GM12892 (cell line): ENCODE data around the gene JADE3.

Source experiments
- DNase-seq: peaks from one replicate; pipeline ENCODE4 v3.0.0; 2011; ENCODE audit not compliant: insufficient read length
- FAIRE-seq: peaks from 2 replicates; lab custom pipeline; 2011; peaks lifted over from hg19 to GRCh38; lab: Jason Lieb, UNC
- POLR2A ChIP-seq: IDR thresholded peaks from 2 replicates; pipeline ENCODE4 v1.6.1; 2011; ENCODE audit warnings: low read depth, low read length, control low read depth
- POLR2AphosphoS5 ChIP-seq: IDR thresholded peaks from 2 replicates; pipeline ENCODE4 v1.6.1; 2011; ENCODE audit warnings: low read depth, low read length, control low read depth
- TAF1 ChIP-seq: IDR thresholded peaks from 2 replicates; pipeline ENCODE4 v1.6.1; 2011; ENCODE audit warnings: low read depth, mild to moderate bottlenecking, control low read depth, low read length, borderline replicate concordance

Gene JADE3

DNA sequence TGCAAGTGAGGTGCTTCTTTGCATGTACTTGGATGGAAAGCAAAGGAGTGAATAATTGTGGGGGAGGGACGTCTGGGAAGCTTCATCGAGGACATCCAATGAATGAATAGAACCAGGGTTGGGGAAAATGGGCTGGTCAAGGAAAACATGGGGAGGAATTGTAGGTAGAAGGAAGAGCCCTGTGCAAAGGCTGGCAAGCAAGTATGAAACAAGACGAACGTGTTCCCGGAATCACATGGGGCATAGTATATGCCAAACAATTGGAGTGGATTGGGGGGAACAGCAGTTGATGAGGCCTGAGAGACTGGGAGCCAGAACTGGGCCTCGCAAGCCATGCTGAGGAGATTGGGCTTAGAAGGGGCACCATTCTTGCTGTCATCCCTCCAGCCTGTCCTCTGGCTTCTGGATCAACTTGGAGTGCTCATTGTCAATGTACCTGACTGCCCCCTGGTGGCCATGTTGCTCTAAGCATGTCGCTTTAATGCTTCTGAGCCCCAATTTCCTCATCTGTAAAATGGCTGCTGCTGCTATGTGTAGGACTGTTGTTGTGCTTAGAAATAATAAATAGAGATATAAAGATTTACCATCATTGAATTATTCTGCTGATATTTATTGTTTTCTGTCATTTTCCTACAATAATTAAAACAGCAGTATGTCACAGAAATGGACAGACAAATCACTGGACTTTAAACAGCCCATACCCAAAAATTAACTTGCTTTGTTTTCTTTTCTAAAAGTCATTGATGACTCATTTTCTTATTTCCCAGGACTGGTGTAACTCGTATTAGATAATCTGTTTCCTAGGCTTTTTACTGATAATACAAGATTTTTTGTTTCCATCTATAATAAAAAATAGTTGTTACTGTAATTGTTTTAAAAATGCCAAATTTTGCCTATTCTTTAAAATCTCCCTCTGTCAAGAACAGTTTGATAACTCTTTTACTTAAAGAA lies 66.4 kb downstream of the JADE3 start:
- peak; percentile 23 for DNase-seq
- no peak for TF ChIP-seq POLR2AphosphoS5
- no peak for TF ChIP-seq POLR2A
- TF ChIP-seq TAF1 = no peak
- FAIRE-seq = peak; percentile 89

DNA sequence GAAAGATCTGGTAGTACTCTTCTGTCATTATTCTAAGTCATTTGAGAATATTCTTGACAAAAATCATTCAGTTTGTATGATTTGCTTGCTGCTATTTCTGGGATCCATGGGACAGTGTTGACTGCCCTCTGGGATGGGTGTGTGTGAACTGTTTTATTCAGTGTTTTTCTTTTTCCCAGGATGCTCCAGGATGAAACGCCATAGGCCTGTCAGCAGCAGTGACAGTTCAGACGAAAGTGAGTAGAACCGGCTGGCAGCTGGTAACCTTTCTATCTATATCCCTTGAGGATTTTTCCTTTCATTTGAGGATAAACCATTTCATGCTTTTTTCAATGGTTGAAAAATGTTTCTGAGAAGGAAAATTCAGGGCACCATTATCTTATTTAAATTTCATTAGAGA lies 72.5 kb downstream of the JADE3 start:
- FAIRE-seq (no peak), DNase-seq (no peak)
- TF ChIP-seq TAF1 (no peak), POLR2AphosphoS5 (no peak), POLR2A (no peak)

DNA sequence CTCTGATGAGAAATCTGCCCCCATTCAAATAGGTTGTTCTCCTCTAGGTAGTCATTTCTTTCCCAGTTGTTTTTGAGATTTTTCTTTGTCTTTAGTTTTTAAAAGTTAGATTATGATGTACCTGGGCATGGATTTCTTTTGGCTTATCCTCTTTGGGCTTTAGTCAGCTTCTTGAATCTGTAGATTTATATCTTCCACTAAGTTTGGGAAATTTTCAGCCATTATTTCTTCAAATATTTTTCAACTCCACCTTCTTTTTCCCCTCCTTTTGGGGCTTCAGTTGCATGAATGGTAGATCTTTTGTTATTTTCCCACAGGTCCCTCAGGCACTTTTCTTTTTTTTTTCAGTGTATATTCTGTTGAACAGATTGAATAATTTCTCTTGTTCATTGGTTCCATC lies 77.3 kb downstream of the JADE3 start:
- no peak for FAIRE-seq
- TF ChIP-seq POLR2A (no peak), POLR2AphosphoS5 (no peak), TAF1 (no peak)

GRCh38 chrX:46991664-46992063 lies 79.4 kb downstream of the JADE3 start:
- FAIRE-seq (no peak), DNase-seq (no peak)
- TF ChIP-seq TAF1 = no peak

More for the DNA sequence above, 77.3 kb downstream of the JADE3 start:
- DNase-seq = no peak

- TF ChIP-seq POLR2AphosphoS5 (no peak), POLR2A (no peak), TAF1 (no peak)
- no peak for FAIRE-seq
- no peak for DNase-seq
Observed at GRCh38 chrX:46992070-46992469, 79.8 kb downstream of the JADE3 start.

DNA sequence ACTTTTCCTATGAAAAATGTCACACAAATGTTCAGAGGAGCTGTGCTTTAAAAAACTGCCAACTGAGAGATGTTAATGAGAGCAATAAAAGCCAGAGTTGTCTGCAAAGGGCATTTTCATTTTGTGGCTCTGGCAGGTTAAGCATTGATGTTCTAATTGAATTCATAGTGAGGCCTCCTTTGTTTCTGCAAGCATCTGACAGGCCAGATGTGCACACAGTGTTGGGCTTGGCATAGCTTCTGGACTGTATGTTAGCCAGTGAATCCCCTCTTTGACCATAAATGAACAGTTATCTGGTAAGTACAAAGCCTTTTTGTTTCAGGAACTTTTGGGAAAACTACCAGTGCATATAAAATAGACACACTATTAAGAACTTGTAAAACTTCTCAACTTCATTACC lies 81.9 kb downstream of the JADE3 start:
- no peak for DNase-seq
- no peak for FAIRE-seq
- TF ChIP-seq TAF1 = no peak
- TF ChIP-seq POLR2AphosphoS5 = no peak
- no peak for TF ChIP-seq POLR2A

- TF ChIP-seq POLR2A = no peak
- DNase-seq (no peak), FAIRE-seq (no peak)
Observed at GRCh38 chrX:47012131-47012530, 99.9 kb downstream of the JADE3 start.

GRCh38 chrX:47026198-47026597 lies 114.0 kb downstream of the JADE3 start:
- DNase-seq (no peak), FAIRE-seq (no peak)
- no peak for TF ChIP-seq POLR2AphosphoS5
- TF ChIP-seq POLR2A = no peak
- no peak for TF ChIP-seq TAF1

GRCh38 chrX:47030339-47030738 lies 118.1 kb downstream of the JADE3 start:
- TF ChIP-seq POLR2AphosphoS5 (no peak), TAF1 (no peak), POLR2A (no peak)
- DNase-seq (no peak), FAIRE-seq (peak; percentile 50)

GRCh38 chrX:47047989-47048388 lies 135.8 kb downstream of the JADE3 start:
- FAIRE-seq = no peak
- no peak for TF ChIP-seq TAF1
- no peak for TF ChIP-seq POLR2A
- no peak for TF ChIP-seq POLR2AphosphoS5
- no peak for DNase-seq

DNA sequence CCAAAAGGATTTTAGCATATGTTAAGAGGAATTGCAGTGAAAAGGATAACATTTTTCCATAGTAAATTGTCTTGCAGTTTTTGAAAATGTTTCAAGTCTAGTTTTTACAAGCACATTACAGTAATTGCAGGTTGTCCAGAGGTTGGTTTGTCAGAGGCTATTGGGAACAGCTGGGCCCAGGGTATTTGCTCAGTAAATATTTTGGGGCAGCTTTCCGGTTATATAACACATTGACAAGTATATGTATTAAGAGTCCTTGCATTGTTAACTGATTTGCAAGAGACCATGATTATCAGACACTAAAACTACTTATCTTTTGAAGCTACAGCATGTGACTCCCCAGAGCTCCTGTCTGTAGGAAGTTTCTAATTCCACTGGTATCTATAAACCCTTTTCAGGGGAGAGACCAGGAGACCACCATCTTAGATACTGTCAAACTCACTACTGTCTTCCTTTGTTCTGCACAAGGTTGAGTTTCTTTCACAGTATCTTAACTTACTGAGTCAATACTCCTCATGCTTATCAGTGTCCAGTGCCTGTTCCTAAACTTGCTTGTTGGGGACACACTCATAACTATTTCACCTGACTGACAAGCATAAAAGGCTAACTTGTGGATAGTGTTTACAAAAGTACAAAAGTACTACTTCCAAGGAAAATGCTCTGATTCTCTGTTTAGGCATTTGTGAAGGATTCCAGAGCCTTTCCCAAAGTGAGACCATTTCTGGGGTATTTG lies 147.1 kb downstream of the JADE3 start:
- TF ChIP-seq POLR2AphosphoS5 (no peak), TAF1 (no peak), POLR2A (no peak)
- FAIRE-seq (no peak), DNase-seq (no peak)

GRCh38 chrX:47060708-47061107 lies 148.5 kb downstream of the JADE3 start:
- DNase-seq (no peak), FAIRE-seq (no peak)
- TF ChIP-seq POLR2AphosphoS5 (no peak), TAF1 (no peak), POLR2A (no peak)
